Stimulated activated CD4-positive, alpha-beta T cell treated with anti-CD3 and anti-CD28 coated beads, Interleukin-4, amount 100 ng/mL, for 48 hours (primary cell): ENCODE results near the gene ACO1.
"Not testable (repeated sequence)": the region's sequence is repeated elsewhere in the genome, so short reads cannot be mapped to it uniquely, and the experiment has no call there.

ENCODE experiments used
- DNase-seq, 2 donors: peaks; one replicate each; pipeline ENCODE4 v3.0.0-alpha.2; 2020; ENCODE audit warnings: low read depth in 2 of 2

The ACO1 gene

GRCh38 chr9:32384364-32385151, at the start of gene ACO1:
Gene ACO1 (plus strand): TSS chr9:32384643. CDS start chr9:32405507, 20,864 bp downstream.
- peak; percentile 73 to 84 for DNase-seq

- no peak for DNase-seq
Measured at GRCh38 chr9:32334916-32335895, 49.2 kb upstream of the ACO1 start.

DNA sequence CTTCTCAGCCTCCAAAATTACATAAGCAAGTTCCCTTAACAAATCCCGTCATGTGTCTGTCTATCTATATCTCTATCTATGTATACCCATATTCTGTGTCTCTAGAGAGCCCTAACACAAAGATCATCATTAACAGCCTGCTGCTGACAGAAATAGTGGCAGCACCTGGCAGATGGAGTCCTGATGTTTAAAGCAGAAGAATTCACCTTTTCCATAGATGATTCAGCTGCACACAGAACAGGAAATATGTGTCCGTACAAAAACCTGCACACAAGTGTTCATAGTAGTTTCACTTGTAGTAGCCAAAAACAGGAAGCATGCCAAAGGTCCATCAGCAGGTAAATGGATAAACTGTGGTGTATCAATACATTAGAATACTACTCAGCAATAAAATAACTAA, 45.0 kb upstream of the ACO1 start:
- DNase-seq, result no peak

- DNase-seq, result no peak
Measured at GRCh38 chr9:32340361-32340760, 44.1 kb upstream of the ACO1 start.

DNA sequence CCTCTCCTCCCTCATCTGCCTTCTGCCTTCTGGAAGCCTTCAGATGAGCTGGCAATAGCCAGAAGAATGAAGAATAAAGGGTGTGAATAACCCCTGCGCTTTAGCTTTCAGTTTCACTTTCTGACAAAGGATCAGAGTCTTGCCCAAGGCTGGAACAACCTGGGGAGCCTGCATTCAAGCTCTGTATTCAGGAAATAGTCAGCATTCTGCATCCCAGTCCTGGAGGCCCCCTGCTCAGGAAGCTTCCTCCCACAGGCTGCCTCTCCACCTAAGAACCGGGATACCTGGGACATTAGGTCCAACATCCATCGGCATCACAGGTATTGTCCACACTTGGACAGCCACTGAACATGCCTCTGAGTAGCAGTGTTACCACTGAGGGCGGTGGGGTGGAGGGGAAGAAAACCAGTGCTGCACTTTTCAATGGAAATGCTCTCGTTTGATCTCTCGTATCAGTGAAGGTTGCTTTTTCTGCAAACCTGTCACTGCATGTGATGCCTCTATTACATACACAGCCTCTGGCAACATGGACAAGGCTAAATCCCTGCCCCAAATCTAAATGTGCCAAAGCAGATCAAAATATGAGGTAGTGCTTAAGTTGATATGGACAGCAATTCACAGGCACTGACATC, 39.8 kb upstream of the ACO1 start:
- DNase-seq, result no peak

DNA sequence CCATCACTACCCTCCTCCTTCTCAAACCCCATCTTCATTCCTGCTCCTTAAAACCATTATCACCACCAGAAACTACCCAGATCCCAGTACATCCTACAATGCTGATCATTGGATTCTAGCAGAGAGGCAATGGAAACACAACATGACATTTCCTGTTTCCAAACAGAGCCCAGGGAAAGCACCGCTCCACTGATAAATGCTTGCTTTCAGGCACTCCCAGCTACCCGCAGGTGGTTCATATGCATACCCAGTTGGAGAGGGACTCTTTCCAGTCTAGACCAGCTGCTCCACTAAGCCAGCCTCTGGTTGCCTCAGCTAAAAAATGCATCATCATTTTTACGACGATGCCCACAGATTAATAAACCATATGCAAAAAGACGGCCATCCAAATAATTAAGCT, 39.2 kb upstream of the ACO1 start:
- no peak for DNase-seq

GRCh38 chr9:32347571-32347970, 36.9 kb upstream of the ACO1 start:
- no peak for DNase-seq

DNA sequence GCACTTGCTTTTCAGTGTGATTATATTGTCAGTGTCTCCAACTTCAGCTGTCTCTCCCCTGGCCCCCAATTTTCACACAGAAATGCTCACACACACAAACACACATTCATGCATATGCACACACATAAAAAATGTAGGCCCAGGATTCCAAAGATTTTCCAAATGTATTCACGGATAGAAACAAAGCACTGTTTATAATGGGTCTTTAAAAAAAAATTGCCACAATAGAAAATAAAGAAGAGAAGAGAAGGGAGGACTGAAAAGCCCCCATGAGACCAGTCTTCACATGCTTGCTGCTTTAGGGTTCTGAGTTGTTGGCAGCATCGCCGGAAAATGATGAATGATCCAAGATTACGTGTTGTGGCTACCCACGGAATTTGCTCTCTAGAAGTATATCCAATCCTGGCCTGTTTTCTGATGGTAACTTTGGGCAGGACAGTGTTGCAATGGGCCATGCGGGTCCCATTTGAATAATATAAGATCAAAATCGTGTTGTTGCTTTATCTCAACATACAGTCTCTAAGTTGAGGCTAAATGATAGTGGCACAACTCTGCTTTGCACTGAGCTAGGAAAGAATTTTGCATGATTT, 36.2 kb upstream of the ACO1 start:
- DNase-seq, result no peak

DNA sequence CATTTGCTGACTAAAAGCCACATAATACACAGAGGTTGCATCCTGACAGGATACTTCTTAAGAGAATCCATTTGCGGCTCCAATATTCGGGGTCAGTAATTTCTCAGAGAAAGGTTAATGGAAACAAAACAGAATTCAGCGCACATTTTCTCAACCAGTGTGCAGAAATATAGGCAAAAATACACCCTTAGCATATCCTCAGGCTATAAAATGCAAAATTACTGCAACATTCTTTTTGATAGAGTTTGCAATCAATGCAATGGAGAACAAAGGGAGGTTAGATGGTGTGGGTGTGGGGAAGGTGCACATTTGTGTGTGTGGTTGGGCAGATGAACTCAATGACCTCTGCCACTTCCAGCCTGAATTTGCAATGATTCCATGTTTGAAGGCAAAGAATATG, 35.4 kb upstream of the ACO1 start:
- no peak for DNase-seq

DNA sequence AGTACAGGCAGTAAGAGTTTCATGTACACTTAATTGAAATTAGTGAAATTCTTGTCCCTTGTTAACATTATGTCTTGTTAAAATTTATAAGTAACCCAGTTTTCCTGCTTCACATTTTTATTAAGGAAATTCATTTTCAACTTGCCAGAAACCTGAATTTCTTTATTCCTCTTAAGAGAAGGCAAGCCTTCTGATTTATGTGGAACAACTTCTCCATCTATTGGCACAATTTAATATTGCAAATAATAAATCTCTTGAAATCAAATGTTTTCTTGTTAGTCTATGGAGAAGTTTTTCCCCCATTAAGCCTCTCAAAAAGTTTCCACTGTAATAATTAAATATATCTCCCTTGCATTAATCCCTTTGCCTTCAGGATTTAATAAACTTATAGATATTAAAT, 33.8 kb upstream of the ACO1 start:
- DNase-seq, result no peak

GRCh38 chr9:32351845-32352244, 32.6 kb upstream of the ACO1 start:
- no peak for DNase-seq

GRCh38 chr9:32353476-32353875, 31.0 kb upstream of the ACO1 start:
- not testable (repeated sequence) for DNase-seq

DNA sequence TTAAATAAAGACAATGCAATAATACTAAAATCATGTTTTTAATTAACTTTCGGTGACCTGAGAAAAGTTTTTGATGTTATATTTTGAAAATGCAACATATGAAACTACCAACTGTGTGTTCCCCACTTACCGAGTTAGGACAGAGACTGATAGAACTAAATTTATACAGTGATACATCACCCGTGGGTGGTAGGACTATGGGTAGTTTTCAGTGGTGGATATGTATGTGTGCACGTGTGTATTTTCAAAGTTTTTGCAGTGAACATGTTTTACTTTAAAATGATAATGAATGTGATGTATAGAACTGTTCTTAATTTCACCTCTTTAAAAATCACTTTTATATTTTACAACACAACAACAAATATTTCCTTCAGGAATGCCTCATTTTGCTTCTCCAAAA, 25.0 kb upstream of the ACO1 start:
- DNase-seq, result no peak

DNA sequence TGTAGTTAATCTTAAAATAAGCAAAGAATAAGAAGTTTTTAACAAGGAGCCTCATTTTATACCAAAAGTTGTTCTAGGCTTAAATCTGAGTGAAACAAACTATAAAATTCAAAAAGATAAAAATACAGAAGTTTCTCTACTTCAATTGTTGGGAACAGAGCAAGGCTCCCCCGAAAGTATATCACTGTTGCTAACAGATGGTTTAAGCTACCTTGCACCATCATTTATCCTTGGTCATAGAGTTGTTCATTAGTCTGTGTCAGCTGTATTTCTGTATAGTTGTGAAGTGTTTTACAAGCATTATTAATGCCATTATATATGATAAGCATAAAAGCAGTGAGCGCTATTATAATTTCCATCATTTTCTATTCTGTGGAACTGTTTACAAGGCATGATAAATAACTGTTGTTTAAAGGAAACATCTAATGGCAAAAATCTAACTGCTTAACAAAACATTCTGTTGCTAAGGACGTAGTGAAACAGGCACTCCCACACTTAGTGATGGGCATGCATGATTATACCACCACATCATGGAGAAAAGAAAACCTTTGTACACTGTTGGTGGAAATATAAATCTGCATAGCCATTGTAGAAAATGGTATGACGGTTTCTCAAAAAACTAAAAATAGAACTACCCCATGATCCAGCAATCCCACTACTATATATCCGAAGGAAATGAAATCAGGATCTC, 23.3 kb upstream of the ACO1 start:
- DNase-seq, result no peak

DNA sequence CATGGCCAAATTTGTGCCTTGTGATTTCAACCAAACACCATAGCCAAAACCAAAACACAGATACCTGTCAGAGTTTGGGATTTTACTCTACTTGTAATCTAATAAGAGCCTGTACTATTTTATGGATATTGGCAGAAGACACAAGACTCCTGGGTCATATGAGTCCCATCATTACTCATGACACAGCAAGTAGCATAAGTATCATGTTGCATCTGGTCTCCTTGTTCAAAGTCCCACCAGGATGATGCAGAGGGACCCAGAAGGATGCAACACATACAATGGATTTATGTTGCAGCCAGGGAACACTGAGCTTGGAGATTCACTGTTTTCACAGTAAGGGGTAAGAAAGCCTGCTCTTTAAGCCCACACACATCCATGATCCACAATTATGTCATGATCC, 13.2 kb upstream of the ACO1 start:
- DNase-seq, result no peak

- no peak for DNase-seq
Measured at GRCh38 chr9:32371679-32372078, 12.8 kb upstream of the ACO1 start.

- no peak for DNase-seq
Measured at GRCh38 chr9:32376285-32376684, 8.2 kb upstream of the ACO1 start.

- DNase-seq, result no peak
Measured at GRCh38 chr9:32378496-32378895, 5.9 kb upstream of the ACO1 start.

- peak in 1 of 2 donors; percentile 34 for DNase-seq
Measured at GRCh38 chr9:32378993-32379729, 5.3 kb upstream of the ACO1 start.

- no peak for DNase-seq
Measured at GRCh38 chr9:32380944-32381343, 3.5 kb upstream of the ACO1 start.
